K562 (cell line): ENCODE results near the gene PPA1. TPM values are rescaled to one million over a fixed set of nuclear protein-coding genes. Genes with fewer than 3 reads are reported as not detected.
"Not testable (repeated sequence)": the region's sequence is repeated elsewhere in the genome, so short reads cannot be mapped to it uniquely, and the experiment has no call there.

Experiments used
- ATAC-seq: fragments of 200-7000 bp; cut with Tn5 transposase; 3 replicates; pipeline ENCODE4 v1.9.1; 2020; ENCODE audit warnings: moderate library complexity
- BruUV-seq: library from RNA; stranded (reverse); fragments of 400-500 nt; replicated peaks from 2 replicates; lab custom pipeline; 2021; lab: Mats Ljungman, UMichigan
- CTCF ChIA-PET: fragments of 300-600 bp; formaldehyde crosslinking; extraction: SDS; loops from one replicate; lab custom pipeline; 2021; ENCODE audit warnings: low intra/inter-chr PET ratio; lab: Yijun Ruan, JAX
- POLR2A ChIA-PET: fragments of 300-600, 350-650 bp; sonication (Branson Sonifier 250); formaldehyde crosslinking; extraction: SDS; loops from one replicate; lab custom pipeline; 2021; ENCODE audit warnings: antibody characterized with exemption, inconsistent platforms; lab: Yijun Ruan, JAX
- DNase-seq, 4 experiments: peaks; one replicate each; pipeline versions ENCODE4 v3.0.0 to v3.0.0-alpha.2; 2011 to 2018; ENCODE audit warnings: low spot score in 3 of 4, mixed read lengths in 3 of 4; ENCODE audit errors: extremely low read depth in 1 of 4
- FAIRE-seq: peaks from 2 replicates; lab custom pipeline; 2011; peaks lifted over from hg19 to GRCh38; lab: Jason Lieb, UNC
- H2AFZ ChIP-seq: 2 replicates; pipeline ENCODE4 v1.6.0; 2011; ENCODE audit warnings: low read depth, low read length, control low read depth, inconsistent platforms
- H3K27ac ChIP-seq: fragments of 200-600 bp; 3 replicates; pipeline ENCODE4 v1.8.0; 2011; ENCODE audit warnings: low read depth, mild to moderate bottlenecking, control low read depth, inconsistent platforms, low read length, moderate library complexity, mixed read lengths; ENCODE audit errors: extremely low read depth
- H3K27me3 ChIP-seq, 2 experiments: fragments of 300-600 bp in 1 of 2; 2 replicates in 1 of 2; 3 replicates in 1 of 2; pipeline versions ENCODE4 v1.6.0 to v1.8.0; 2011; ENCODE audit warnings: inconsistent platforms in 2 of 2, low read length in 2 of 2, mild to moderate bottlenecking in 1 of 2, mixed read lengths in 1 of 2, moderate library complexity in 1 of 2; ENCODE audit not compliant: control insufficient read depth in 2 of 2, insufficient read depth in 2 of 2
- H3K36me3 ChIP-seq: fragments of 300-600 bp; 3 replicates; pipeline ENCODE4 v1.8.0; 2011; ENCODE audit warnings: mild to moderate bottlenecking, low read length, inconsistent platforms; ENCODE audit not compliant: control insufficient read depth, insufficient read depth
- H3K4me1 ChIP-seq, 2 experiments: fragments of 200-600 bp in 1 of 2; replicated peaks in 1 of 2; 2 replicates in 1 of 2; 3 replicates in 1 of 2; pipeline versions ENCODE4 v1.5.1 to v1.8.0; 2011; ENCODE audit warnings: inconsistent platforms in 2 of 2, low read length in 2 of 2, mild to moderate bottlenecking in 1 of 2, mixed read lengths in 1 of 2, moderate library complexity in 1 of 2; ENCODE audit not compliant: control insufficient read depth in 2 of 2, insufficient read depth in 2 of 2
- H3K4me2 ChIP-seq: 2 replicates; pipeline ENCODE4 v1.6.1; 2011; ENCODE audit warnings: low read length, control low read depth, inconsistent platforms, mixed read lengths; ENCODE audit not compliant: insufficient read depth
- H3K4me3 ChIP-seq: fragments of 200-600 bp; sonication (generic), shearing (Covaris generic); 2 replicates; pipeline ENCODE4 v1.5.1; 2016; ENCODE audit warnings: control low read depth, inconsistent platforms
- H3K79me2 ChIP-seq: fragments of 200-600 bp; 3 replicates; pipeline ENCODE4 v1.8.0; 2011; ENCODE audit warnings: low read length, inconsistent platforms; ENCODE audit not compliant: control insufficient read depth, insufficient read depth
- H3K9ac ChIP-seq, 2 experiments: 2 replicates each; pipeline versions ENCODE4 v1.6.0 to v1.6.1; 2011; ENCODE audit warnings: low read depth in 2 of 2, low read length in 2 of 2, control low read depth in 1 of 2, inconsistent platforms in 1 of 2, mild to moderate bottlenecking in 1 of 2, mixed read lengths in 1 of 2; ENCODE audit not compliant: insufficient read depth in 1 of 2
- H3K9me1 ChIP-seq: one replicate; pipeline ENCODE4 v1.6.0; 2011; ENCODE audit warnings: inconsistent platforms, mild to moderate bottlenecking, low read length, moderate library complexity; ENCODE audit not compliant: control insufficient read depth, insufficient read depth
- H3K9me3 ChIP-seq: replicated peaks from 2 replicates; pipeline ENCODE4 v1.5.1; 2011; ENCODE audit warnings: low read depth, low read length, inconsistent platforms; ENCODE audit not compliant: control insufficient read depth, insufficient read depth
- H4K20me1 ChIP-seq: replicated peaks from 2 replicates; pipeline ENCODE4 v1.6.1; 2011; ENCODE audit warnings: low read length, inconsistent platforms, mixed read lengths; ENCODE audit not compliant: control insufficient read depth, insufficient read depth
- FOS ChIP-seq: IDR thresholded peaks from 3 replicates; pipeline ENCODE4 v1.6.1; 2011; ENCODE audit not compliant: insufficient read length; ENCODE audit errors: extremely low read depth
- FOXK1 ChIP-seq: sonication (generic); formaldehyde crosslinking; IDR thresholded peaks from 2 replicates; pipeline ENCODE4 v1.8.0; 2022; ENCODE audit warnings: missing genetic modification reagents, mild to moderate bottlenecking, borderline replicate concordance
- REST ChIP-seq, 2 experiments: fragments of 450-650 bp; formaldehyde crosslinking in 1 of 2; IDR thresholded peaks; 2 replicates each; pipeline versions ENCODE4 v1.4.0 to v1.6.1; 2014 to 2020; ENCODE audit warnings: mild to moderate bottlenecking in 2 of 2, borderline replicate concordance in 1 of 2, low read depth in 1 of 2
- TAF9B ChIP-seq: fragments of 450-650 bp; IDR thresholded peaks from 2 replicates; pipeline ENCODE4 v1.6.1; 2018; ENCODE audit warnings: mild to moderate bottlenecking; ENCODE audit not compliant: partially characterized antibody
- ZBTB26 ChIP-seq: fragments of 450-650 bp; formaldehyde crosslinking; IDR thresholded peaks from 2 replicates; pipeline ENCODE4 v1.4.0; 2022; ENCODE audit warnings: missing genetic modification characterization
- WGBS: fragments of 100-300 bp; shearing (Covaris generic); methylation state at CpG from one replicate; pipeline ENCODE4 v1.1.6; 2016; ENCODE audit warnings: low coverage, mixed read lengths; ENCODE audit not compliant: insufficient coverage; ENCODE audit errors: missing lambda C conversion rate; 5-methylcytosine and 5-hydroxymethylcytosine counted together
- in situ Hi-C: fragments of 300-500 bp; cut with MboI; formaldehyde crosslinking; loops from 4 replicates; pipeline ENCODE4 v1.15.0; 2018; ENCODE audit warnings: inconsistent platforms, mixed read lengths
- intact Hi-C: fragments of 100-400 bp; cut with micrococcal nuclease; formaldehyde crosslinking; loops from 2 replicates; pipeline ENCODE4 v1.14.2; 2022
- polyA plus RNA-seq, 8 experiments: library from polyadenylated mRNA; depleted of rRNA in 4 of 8; stranded (reverse) in 5 of 8; unstranded in 3 of 8; fragments of >200 nt; fragmentation: Nextera tagmentation in 2 of 8; fragmentation: Illumina TruSeq in 1 of 8; extraction: Ambion mirVana in 2 of 8; extraction: Trizol in 1 of 8; gene quantifications; 2 replicates each; pipeline versions ENCODE4 v1.2.1 to v1.2.3, GENCODE V29; 2011 to 2014; ENCODE audit warnings: inconsistent platforms in 1 of 8, missing spikeins in 1 of 8
- total RNA-seq, 7 experiments: library from RNA; depleted of rRNA in 6 of 7; stranded (reverse); fragments of >200 nt in 6 of 7; fragmentation: Illumina TruSeq in 2 of 7; extraction: Trizol in 2 of 7; gene quantifications; 2 replicates each; pipeline versions ENCODE4 v1.2.1 to v1.2.3, GENCODE V29; 2011 to 2021; ENCODE audit warnings: low replicate concordance in 1 of 7

PPA1 gene
- total and polyA plus RNA-seq, 9 of the 15 experiments (the other 6 are each of a cell fraction or from before 2014, with no cell fraction given), result 301 to 635 (median 471) TPM

- BruUV-seq, H3K36me3 ChIP-seq, H3K27ac ChIP-seq, H3K9me3 ChIP-seq, DNase-seq, H3K79me2 ChIP-seq, FAIRE-seq, ATAC-seq, intact Hi-C loops, H3K9me1 ChIP-seq, POLR2A ChIA-PET, in situ Hi-C loops, CTCF ChIA-PET, H3K4me2 ChIP-seq, H3K4me3 ChIP-seq, H2AFZ ChIP-seq, H3K9ac ChIP-seq, H4K20me1 ChIP-seq: not testable (repeated sequence)
- Histone ChIP-seq H3K27me3 (peaks cover 30 to 56% of the 10 kb centered on the region in 2 experiments), H3K4me1 (peaks cover 0 to 15% of the 10 kb centered on the region in 2 experiments; a peak in 3 of 5 replicates)
- WGBS, result 33% methylated on average over 8 of the region's 8 CpGs
These were observed 24.6 kb upstream of the PPA1 start for GRCh38 chr10:70257816-70258215.

DNA sequence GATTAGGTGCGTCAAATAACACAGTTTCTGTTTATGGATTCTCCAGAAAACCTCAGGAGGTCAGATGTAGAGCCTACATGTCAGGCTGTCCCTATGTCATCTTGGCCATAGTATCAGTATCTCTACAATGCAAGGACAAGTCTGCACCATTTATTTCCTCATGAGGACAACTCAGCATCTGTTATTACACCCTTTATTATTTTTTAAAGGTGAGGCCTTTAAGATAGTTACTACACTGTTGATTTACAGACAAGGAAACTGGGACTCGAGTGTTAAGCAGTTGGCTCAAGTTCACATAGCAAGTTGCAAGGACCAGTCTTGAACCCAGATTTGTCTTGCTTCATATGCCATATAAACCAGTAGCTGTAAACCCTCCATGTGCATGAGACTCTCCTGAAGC lies 23.2 kb upstream of the PPA1 start:
- Histone ChIP-seq H2AFZ (no peak overlapping the region), H3K9me1 (no peaks in the 10 kb centered on the region), H3K79me2 (no peaks in the 10 kb centered on the region), H3K9me3 (no peaks in the 10 kb centered on the region), H3K27ac (no peak overlapping the region), H3K36me3 (no peaks in the 10 kb centered on the region), H3K9ac (no peak overlapping the region), H4K20me1 (no peaks in the 10 kb centered on the region), H3K4me3 (no peak overlapping the region), H3K4me2 (no peak overlapping the region), H3K27me3 (peaks cover 31 to 62% of the 10 kb centered on the region in 2 experiments), H3K4me1 (peaks cover 0 to 15% of the 10 kb centered on the region in 2 experiments; a peak in 3 of 5 replicates)
- DNase-seq (no peak), FAIRE-seq (peak; percentile 51), ATAC-seq (no peak)
- POLR2A ChIA-PET, result interaction anchor here (0.9 kb wide), 1 partner anchor 13 kb away, joined by 3 read pairs; no protein-coding TSS in a partner anchor
- CTCF ChIA-PET, result no interaction called here
- in situ Hi-C loops (no loop called here), intact Hi-C loops (no loop called here)
- no peak for TF ChIP-seq FOS
- TF ChIP-seq FOXK1 (CRISPR knock-in tag), result 0 out of 2 replicates have a peak, but pooled peaks have one; percentile 32
- TF ChIP-seq TAF9B, result no peak
- TF ChIP-seq ZBTB26 (CRISPR knock-in tag), result no peak
- TF ChIP-seq REST (IDR thresholded peaks at IDR 0.05; ENCODE audit: borderline replicate concordance), result no peak
- TF ChIP-seq REST (CRISPR knock-in tag; IDR thresholded peaks at IDR 0.05; ENCODE audit: low read depth), result no peak
- WGBS, result 2% methylated on average over 2 of the region's 2 CpGs
- no TSS peak for BruUV-seq
